DND-41 (cell line): ENCODE measurements around the gene PEPD.
"Not testable (repeated sequence)": the region's sequence is repeated elsewhere in the genome, so short reads cannot be mapped to it uniquely, and the experiment has no call there.

Source experiments
- ATAC-seq: fragments of 200-7000 bp; cut with Tn5 transposase; 3 replicates; pipeline ENCODE4 v1.9.1; 2021; ENCODE audit warnings: low read depth; ENCODE audit not compliant: insufficient read depth
- DNase-seq: peaks from one replicate; pipeline ENCODE4 v3.0.0-alpha.2; 2020
- H2AFZ ChIP-seq: 2 replicates; pipeline ENCODE4 v1.6.0; 2012; ENCODE audit warnings: low read depth, low read length
- H3K27ac ChIP-seq: 2 replicates; pipeline ENCODE4 v1.5.1; 2012; ENCODE audit warnings: low read length, inconsistent platforms
- H3K27me3 ChIP-seq: fragments of 200-600 bp; sonication (generic); 2 replicates; pipeline ENCODE4 v1.6.0; 2012; ENCODE audit warnings: low read length, mild to moderate bottlenecking, inconsistent platforms; ENCODE audit not compliant: insufficient read depth, poor library complexity
- H3K36me3 ChIP-seq: 2 replicates; pipeline ENCODE4 v1.5.1; 2012; ENCODE audit warnings: low read length, inconsistent platforms; ENCODE audit not compliant: insufficient read depth
- H3K4me1 ChIP-seq: 2 replicates; pipeline ENCODE4 v1.5.1; 2012; ENCODE audit warnings: mild to moderate bottlenecking, low read length; ENCODE audit not compliant: insufficient read depth
- H3K4me2 ChIP-seq: 2 replicates; pipeline ENCODE4 v1.6.0; 2012; ENCODE audit warnings: mild to moderate bottlenecking, moderate library complexity, low read length, inconsistent platforms; ENCODE audit not compliant: insufficient read depth
- H3K4me3 ChIP-seq, 2 experiments: fragments of 200-600 bp in 1 of 2; shearing (Covaris generic) in 1 of 2; 2 replicates each; pipeline ENCODE4 v1.5.1; 2012 to 2016; ENCODE audit warnings: inconsistent platforms in 2 of 2, low read length in 2 of 2, mild to moderate bottlenecking in 2 of 2, low read depth in 1 of 2, moderate library complexity in 1 of 2
- H3K79me2 ChIP-seq: 2 replicates; pipeline ENCODE4 v1.6.0; 2012; ENCODE audit warnings: low read length, inconsistent platforms; ENCODE audit not compliant: insufficient read depth
- H3K9ac ChIP-seq: 2 replicates; pipeline ENCODE4 v1.6.0; 2012; ENCODE audit warnings: low read depth, mild to moderate bottlenecking, inconsistent platforms, low read length, moderate library complexity
- H3K9me3 ChIP-seq: 2 replicates; pipeline ENCODE4 v1.5.1; 2012; ENCODE audit warnings: low read length, moderate library complexity, mild to moderate bottlenecking, inconsistent platforms; ENCODE audit not compliant: insufficient read depth, severe bottlenecking
- H4K20me1 ChIP-seq: 2 replicates; pipeline ENCODE4 v1.6.0; 2012; ENCODE audit warnings: low read length; ENCODE audit not compliant: insufficient read depth
- CTCF ChIP-seq: IDR thresholded peaks from 2 replicates; pipeline ENCODE4 v1.5.1; 2012; ENCODE audit warnings: borderline replicate concordance, low read length, moderate library complexity, mild to moderate bottlenecking; ENCODE audit not compliant: poor library complexity, severe bottlenecking; ENCODE audit errors: extremely low read depth
- EZH2 ChIP-seq: IDR thresholded peaks from 3 replicates; pipeline ENCODE4 v1.6.1; 2012; ENCODE audit warnings: borderline replicate concordance, low read depth, mild to moderate bottlenecking, moderate library complexity, low read length, inconsistent platforms; ENCODE audit not compliant: severe bottlenecking

The PEPD gene

GRCh38 chr19:33492951-33493350 is 28.6 kb downstream of the PEPD start:
- Histone ChIP-seq H3K36me3 (no peaks in the 10 kb centered on the region), H3K4me1 (no peaks in the 10 kb centered on the region), H3K27ac (no peak overlapping the region), H4K20me1 (peaks cover 3% of the 10 kb centered on the region), H3K4me2 (no peak overlapping the region), H3K9me3 (no peaks in the 10 kb centered on the region), H3K9ac (no peak overlapping the region), H2AFZ (no peak overlapping the region), H3K79me2 (no peaks in the 10 kb centered on the region), H3K4me3 (no peak overlapping the region), H3K27me3 (no peaks in the 10 kb centered on the region)
- DNase-seq (no peak), ATAC-seq (no peak)
- TF ChIP-seq CTCF (no peak), EZH2 (no peak)

GRCh38 chr19:33492090-33492489 is 29.5 kb downstream of the PEPD start:
- DNase-seq, result no peak
- ATAC-seq, result no peak
- no peaks in the 10 kb centered on the region for H3K4me1 ChIP-seq
- H3K4me3 ChIP-seq, result no peak overlapping the region
- H3K27me3 ChIP-seq, result no peaks in the 10 kb centered on the region
- peaks cover 6% of the 10 kb centered on the region for H4K20me1 ChIP-seq
- H3K79me2 ChIP-seq, result no peaks in the 10 kb centered on the region
- no peak overlapping the region for H3K4me2 ChIP-seq
- TF ChIP-seq CTCF (no peak), EZH2 (no peak)
- H3K36me3 ChIP-seq, result no peaks in the 10 kb centered on the region
- H2AFZ ChIP-seq, result no peak overlapping the region
- H3K9me3 ChIP-seq, result no peaks in the 10 kb centered on the region
- no peak overlapping the region for H3K9ac ChIP-seq
- no peak overlapping the region for H3K27ac ChIP-seq

- not testable (repeated sequence) for H3K4me3 ChIP-seq, H4K20me1 ChIP-seq, H3K36me3 ChIP-seq, H3K4me2 ChIP-seq, H3K4me1 ChIP-seq, H3K27me3 ChIP-seq, H3K9me3 ChIP-seq, H3K79me2 ChIP-seq, H3K9ac ChIP-seq, H2AFZ ChIP-seq, ATAC-seq, DNase-seq, H3K27ac ChIP-seq
These were observed 31.0 kb downstream of the PEPD start for GRCh38 chr19:33490596-33490995.

DNA sequence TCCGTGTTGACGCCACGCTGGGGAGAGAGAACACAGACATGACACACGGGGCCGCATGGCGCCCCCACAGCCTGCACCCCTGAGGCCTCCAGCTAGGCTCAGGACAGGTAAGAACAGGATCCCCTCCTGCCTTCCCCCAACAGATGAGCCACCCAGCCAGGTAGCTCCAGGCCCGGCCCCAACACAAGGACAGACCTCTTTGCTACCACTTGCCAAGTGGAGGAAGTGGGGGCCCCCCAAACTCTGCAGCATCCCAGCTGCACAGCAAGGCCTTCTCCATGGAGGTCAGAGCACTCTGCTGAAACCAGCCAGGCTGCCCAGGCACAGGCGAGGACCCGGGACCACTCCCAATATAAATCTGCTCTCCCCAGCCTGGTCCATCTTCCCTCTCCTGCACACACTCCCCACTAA is 31.5 kb downstream of the PEPD start:
- Histone ChIP-seq H3K9me3 (no peaks in the 10 kb centered on the region), H3K4me2 (no peak overlapping the region), H3K4me3 (no peak overlapping the region), H3K36me3 (no peaks in the 10 kb centered on the region), H2AFZ (no peak overlapping the region), H4K20me1 (peaks cover 6% of the 10 kb centered on the region), H3K79me2 (no peaks in the 10 kb centered on the region), H3K27ac (no peak overlapping the region), H3K9ac (no peak overlapping the region), H3K27me3 (no peaks in the 10 kb centered on the region), H3K4me1 (no peaks in the 10 kb centered on the region)
- ATAC-seq (no peak), DNase-seq (no peak)
- TF ChIP-seq CTCF, result no peak
- TF ChIP-seq EZH2, result no peak
